ENCODE data around the gene MIB1. TPM values are rescaled to one million over a fixed set of nuclear protein-coding genes. Genes with fewer than 3 reads are reported as not detected.

MIB1 gene
- total RNA-seq, 1 experiment from 2014 or later, result 66.3 TPM

- DNase-seq (ENCODE audit: low read depth, low spot score) (peak; percentile 39), ATAC-seq (peak; percentile 86)
- Histone ChIP-seq H3K4me1 (ENCODE audit: control insufficient read depth, insufficient read depth, low read length) (no peaks in the 10 kb centered on the region), H3K9me3 (ENCODE audit: control insufficient read depth, insufficient read depth, low read depth, low read length) (no peaks in the 10 kb centered on the region), H3K27me3 (ENCODE audit: control insufficient read depth, insufficient read depth, low read length) (no peaks in the 10 kb centered on the region), H3K4me3 (ENCODE audit: low read depth in 2 of 2, low read length in 2 of 2) (no peak overlapping the region), H3K36me3 (ENCODE audit: control insufficient read depth, insufficient read depth, low read length) (no peaks in the 10 kb centered on the region), H3K27ac (ENCODE audit: low read length) (no peak overlapping the region)
- ChIA-PET POLR2A (no interaction called here), CTCF (interaction anchor here (0.7 kb wide), 1 partner anchor 589 kb away, joined by 4 read pairs; no protein-coding TSS in a partner anchor)
- in situ Hi-C loops (cut with HindIII; ENCODE audit: low pct_unique_long_range_greater_than_20kb, low sequenced_read_pairs) (no loop called here), intact Hi-C loops (cut with micrococcal nuclease; ENCODE audit: unreplicated experiment) (no loop called here)
- BruUV-seq (replicated peaks), result no TSS peak
- TF ChIP-seq TCF7L2 (IDR thresholded peaks at IDR 0.05; ENCODE audit: low read depth, low read length) (no peak), CTCF (IDR thresholded peaks at IDR 0.05) (peak; percentile 84), REST (IDR thresholded peaks at IDR 0.05; ENCODE audit: insufficient read depth in 1 of 2, low read depth in 2 of 2, low read length in 1 of 2) (no peak), POLR2AphosphoS5 (IDR thresholded peaks at IDR 0.05; ENCODE audit: low read depth, low read length) (no peak), SIN3A (IDR thresholded peaks at IDR 0.05; ENCODE audit: borderline replicate concordance, insufficient read depth, low read depth, low read length) (no peak)
Observed at GRCh38 chr18:21897811-21898210, 157.2 kb downstream of the MIB1 start.

- Histone ChIP-seq H3K27me3 (ENCODE audit: control insufficient read depth, insufficient read depth, low read length) (no peaks in the 10 kb centered on the region), H3K4me1 (ENCODE audit: control insufficient read depth, insufficient read depth, low read length) (no peaks in the 10 kb centered on the region), H3K9me3 (ENCODE audit: control insufficient read depth, insufficient read depth, low read depth, low read length) (no peaks in the 10 kb centered on the region), H3K36me3 (ENCODE audit: control insufficient read depth, insufficient read depth, low read length) (no peaks in the 10 kb centered on the region), H3K27ac (ENCODE audit: low read length) (no peak overlapping the region), H3K4me3 (ENCODE audit: low read depth in 2 of 2, low read length in 2 of 2) (no peak overlapping the region)
- ATAC-seq (no peak), DNase-seq (ENCODE audit: low read depth, low spot score) (no peak)
- intact Hi-C loops (cut with micrococcal nuclease; ENCODE audit: unreplicated experiment), result loop anchor here (10.0 kb wide), 1 partner anchor 664 kb away; no protein-coding TSS in a partner anchor
- TF ChIP-seq TCF7L2 (IDR thresholded peaks at IDR 0.05; ENCODE audit: low read depth, low read length) (no peak), POLR2AphosphoS5 (IDR thresholded peaks at IDR 0.05; ENCODE audit: low read depth, low read length) (no peak), SIN3A (IDR thresholded peaks at IDR 0.05; ENCODE audit: borderline replicate concordance, insufficient read depth, low read depth, low read length) (no peak), REST (IDR thresholded peaks at IDR 0.05; ENCODE audit: insufficient read depth in 1 of 2, low read depth in 2 of 2, low read length in 1 of 2) (no peak), CTCF (IDR thresholded peaks at IDR 0.05) (no peak)
- ChIA-PET POLR2A (interaction anchor here (0.7 kb wide), 1 partner anchor 70 kb away, joined by 5 read pairs; no protein-coding TSS in a partner anchor), CTCF (no interaction called here)
- in situ Hi-C loops (cut with HindIII; ENCODE audit: low pct_unique_long_range_greater_than_20kb, low sequenced_read_pairs), result no loop called here
- BruUV-seq (replicated peaks), result no TSS peak
Observed at GRCh38 chr18:21900605-21901352, 160.2 kb downstream of the MIB1 start.
